Mesenchymal stem cell (in vitro differentiated cells and primary cell): ENCODE results near the gene LYRM2.

Experiments used
- DNase-seq: peaks from one replicate; pipeline ENCODE4 v3.0.0-alpha.2; 2013
- H2AFZ ChIP-seq: one replicate; pipeline ENCODE4 v1.6.1; 2013; ENCODE audit warnings: low read depth, mild to moderate bottlenecking, control low read depth, inconsistent platforms, low read length, moderate library complexity
- H2AK5ac ChIP-seq: 2 replicates; pipeline ENCODE4 v1.6.1; 2013; ENCODE audit warnings: low read length, moderate library complexity, mild to moderate bottlenecking, inconsistent platforms; ENCODE audit not compliant: severe bottlenecking
- H2BK120ac ChIP-seq: one replicate; pipeline ENCODE4 v1.6.1; 2013; ENCODE audit warnings: low read depth, mild to moderate bottlenecking, inconsistent platforms, low read length, moderate library complexity
- H2BK12ac ChIP-seq, 2 experiments: one replicate each; pipeline ENCODE4 v1.6.1; 2013; ENCODE audit warnings: inconsistent platforms in 2 of 2, low read length in 2 of 2, mild to moderate bottlenecking in 2 of 2, moderate library complexity in 2 of 2, control low read depth in 1 of 2
- H2BK15ac ChIP-seq: one replicate; pipeline ENCODE4 v1.6.1; 2013; ENCODE audit warnings: mild to moderate bottlenecking, low read depth, inconsistent platforms; ENCODE audit not compliant: poor library complexity, severe bottlenecking
- H2BK5ac ChIP-seq: 2 replicates; pipeline ENCODE4 v1.6.1; 2013; ENCODE audit warnings: low read depth, mild to moderate bottlenecking, low read length, control low read depth, inconsistent platforms; ENCODE audit not compliant: poor library complexity, severe bottlenecking
- H3K14ac ChIP-seq, 2 experiments: one replicate each; pipeline ENCODE4 v1.6.1; 2013; ENCODE audit warnings: inconsistent platforms in 2 of 2, low read length in 2 of 2, control low read depth in 1 of 2, mild to moderate bottlenecking in 1 of 2, moderate library complexity in 1 of 2
- H3K18ac ChIP-seq, 2 experiments: one replicate each; pipeline ENCODE4 v1.6.1; 2013; ENCODE audit warnings: inconsistent platforms in 2 of 2, low read length in 2 of 2, control low read depth in 1 of 2, low read depth in 1 of 2, mild to moderate bottlenecking in 1 of 2
- H3K23ac ChIP-seq, 2 experiments: one replicate each; pipeline ENCODE4 v1.6.1; 2013; ENCODE audit warnings: inconsistent platforms in 2 of 2, low read length in 2 of 2, mild to moderate bottlenecking in 2 of 2, moderate library complexity in 2 of 2, control low read depth in 1 of 2
- H3K27ac ChIP-seq: 2 replicates; pipeline ENCODE4 v1.5.1; 2013; ENCODE audit warnings: mild to moderate bottlenecking, moderate library complexity, low read length, control low read depth, inconsistent platforms; ENCODE audit not compliant: poor library complexity, severe bottlenecking
- H3K27me3 ChIP-seq, 2 experiments: 2 replicates each; pipeline versions ENCODE4 v1.6.1 to v1.7.0; 2013; ENCODE audit warnings: low read length in 2 of 2, mild to moderate bottlenecking in 2 of 2, moderate library complexity in 2 of 2, control low read depth in 1 of 2, inconsistent platforms in 1 of 2; ENCODE audit not compliant: control insufficient read depth in 1 of 2, insufficient read depth in 1 of 2
- H3K36me3 ChIP-seq, 2 experiments: 2 replicates each; pipeline versions ENCODE4 v1.6.1 to v1.7.0; 2013; ENCODE audit warnings: low read length in 2 of 2, control low read depth in 1 of 2, inconsistent platforms in 1 of 2, low read depth in 1 of 2, mild to moderate bottlenecking in 1 of 2; ENCODE audit not compliant: insufficient read depth in 2 of 2, control insufficient read depth in 1 of 2
- H3K4ac ChIP-seq, 2 experiments: one replicate each; pipeline ENCODE4 v1.6.1; 2013; ENCODE audit warnings: inconsistent platforms in 2 of 2, low read length in 2 of 2, mild to moderate bottlenecking in 2 of 2, moderate library complexity in 2 of 2, control low read depth in 1 of 2, low read depth in 1 of 2
- H3K4me1 ChIP-seq: 2 replicates; pipeline ENCODE4 v1.6.1; 2013; ENCODE audit warnings: low read depth, low read length, control low read depth; ENCODE audit not compliant: control insufficient read depth, insufficient read depth
- H3K4me2 ChIP-seq: 2 replicates; pipeline ENCODE4 v1.6.1; 2013; ENCODE audit warnings: low read length, mild to moderate bottlenecking, inconsistent platforms; ENCODE audit not compliant: poor library complexity, severe bottlenecking
- H3K4me3 ChIP-seq, 2 experiments: 2 replicates each; pipeline versions ENCODE4 v1.5.1 to v1.7.0; 2013; ENCODE audit warnings: low read length in 2 of 2, mild to moderate bottlenecking in 2 of 2, control low read depth in 1 of 2, low read depth in 1 of 2; ENCODE audit not compliant: insufficient read depth in 1 of 2
- H3K79me1 ChIP-seq: replicated peaks from 2 replicates; pipeline ENCODE4 v1.6.1; 2013; ENCODE audit warnings: mild to moderate bottlenecking, control low read depth, low read length, inconsistent platforms; ENCODE audit not compliant: poor library complexity, severe bottlenecking
- H3K9ac ChIP-seq: 2 replicates; pipeline ENCODE4 v1.7.0; 2013; ENCODE audit warnings: mild to moderate bottlenecking, low read length, moderate library complexity
- H3K9me3 ChIP-seq: 2 replicates; pipeline ENCODE4 v1.7.0; 2013; ENCODE audit warnings: mild to moderate bottlenecking, low read length; ENCODE audit not compliant: control insufficient read depth
- H4K8ac ChIP-seq: one replicate; pipeline ENCODE4 v1.6.1; 2013; ENCODE audit warnings: inconsistent platforms, mild to moderate bottlenecking, low read length, moderate library complexity
- H4K91ac ChIP-seq: one replicate; pipeline ENCODE4 v1.6.1; 2013; ENCODE audit warnings: mild to moderate bottlenecking, low read length, inconsistent platforms
- WGBS: methylation state at CpG from one replicate; pipeline ENCODE4 v1.1.7; 2013; ENCODE audit warnings: mixed read lengths; 5-methylcytosine and 5-hydroxymethylcytosine counted together

The LYRM2 gene

DNA sequence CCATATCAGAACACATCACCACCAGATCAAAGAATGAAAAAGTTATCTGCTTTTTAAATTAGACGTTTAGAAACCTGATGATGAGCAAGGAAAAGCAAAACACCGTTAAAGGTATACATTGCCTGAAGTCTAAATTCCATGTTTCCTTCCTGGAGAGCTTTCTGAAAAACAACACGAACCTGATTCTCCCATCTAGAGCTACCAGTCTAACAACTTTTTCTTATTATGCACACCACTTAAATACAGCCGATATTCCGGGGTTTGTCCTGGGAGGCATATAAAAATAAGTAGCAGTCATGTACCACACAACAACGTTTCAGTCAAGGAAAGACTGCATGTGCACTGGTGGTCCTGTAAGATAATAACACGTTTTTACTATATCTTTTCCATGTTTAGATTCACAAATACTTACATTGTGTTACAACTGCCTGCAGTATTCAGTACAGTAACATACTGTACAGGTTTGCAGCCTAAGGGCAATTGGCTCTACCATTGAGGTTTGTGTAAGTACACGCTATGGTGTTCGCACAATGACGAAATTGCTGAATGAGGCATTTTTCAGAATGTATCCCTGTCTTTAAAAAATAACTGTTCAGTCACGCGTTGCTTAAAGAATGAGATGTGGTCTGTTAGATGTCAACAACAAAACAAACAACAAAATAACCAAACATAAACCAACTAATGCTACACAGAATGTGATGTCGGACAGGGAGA is 19.1 kb upstream of the LYRM2 start:
- Histone ChIP-seq H2BK5ac (no peak overlapping the region), H2AFZ (no peak overlapping the region), H3K4me3 (no peak overlapping the region), H3K36me3 (peaks cover 30 to 94% of the 10 kb centered on the region in 2 experiments), H3K27me3 (no peaks in the 10 kb centered on the region), H3K4ac (no peak overlapping the region), H2BK12ac (no peak overlapping the region), H3K4me1 (peaks cover 2% of the 10 kb centered on the region), H2BK120ac (no peak overlapping the region), H3K9ac (no peak overlapping the region), H3K4me2 (no peak overlapping the region), H3K9me3 (no peaks in the 10 kb centered on the region), H4K91ac (no peak overlapping the region), H3K79me1 (peaks cover 9% of the 10 kb centered on the region), H2AK5ac (no peak overlapping the region), H3K14ac (no peak overlapping the region), H3K23ac (no peak overlapping the region), H3K18ac (no peak overlapping the region), H3K27ac (no peak overlapping the region), H2BK15ac (no peak overlapping the region), H4K8ac (no peak overlapping the region)
- WGBS = 98% methylated on average over 13 of the region's 13 CpGs
- no peak for DNase-seq

DNA sequence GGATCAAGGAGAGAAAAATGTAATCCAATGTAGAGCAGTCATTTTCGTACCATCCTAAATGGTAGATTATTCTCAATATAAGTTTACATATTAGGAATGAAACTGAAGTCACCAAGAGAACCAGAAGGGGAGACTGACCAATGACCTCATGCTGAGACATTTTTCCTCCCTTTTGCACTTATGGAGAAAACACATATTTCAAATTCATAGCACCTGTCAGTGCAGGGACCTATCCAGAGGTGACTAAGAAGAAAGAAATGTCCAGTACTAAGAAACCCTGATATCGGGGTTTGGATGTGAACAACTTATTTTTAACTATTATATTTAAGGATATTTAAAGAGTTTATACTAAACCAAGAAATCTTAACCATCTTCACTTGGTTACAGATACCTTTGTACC is 16.6 kb upstream of the LYRM2 start:
- no peak overlapping the region for H3K23ac ChIP-seq
- no peak overlapping the region for H3K14ac ChIP-seq
- DNase-seq = no peak
- WGBS = no CpG with 5 or more reads among the region's 2 CpGs
- no peak overlapping the region for H3K4me2 ChIP-seq
- H3K18ac ChIP-seq = no peak overlapping the region
- H2BK5ac ChIP-seq = no peak overlapping the region
- H3K4me1 ChIP-seq = peaks cover 2% of the 10 kb centered on the region
- H2BK15ac ChIP-seq = no peak overlapping the region
- H2BK120ac ChIP-seq = no peak overlapping the region
- no peak overlapping the region for H2BK12ac ChIP-seq
- no peak overlapping the region for H2AFZ ChIP-seq
- no peaks in the 10 kb centered on the region for H3K27me3 ChIP-seq
- H4K91ac ChIP-seq = no peak overlapping the region
- H3K4me3 ChIP-seq = no peak overlapping the region
- H3K4ac ChIP-seq = no peak overlapping the region
- H4K8ac ChIP-seq = no peak overlapping the region
- no peak overlapping the region for H3K9ac ChIP-seq
- H3K27ac ChIP-seq = no peak overlapping the region
- no peak overlapping the region for H2AK5ac ChIP-seq
- H3K79me1 ChIP-seq = peaks cover 7% of the 10 kb centered on the region
- H3K36me3 ChIP-seq = peaks cover 33 to 88% of the 10 kb centered on the region in 2 experiments
- no peaks in the 10 kb centered on the region for H3K9me3 ChIP-seq

DNA sequence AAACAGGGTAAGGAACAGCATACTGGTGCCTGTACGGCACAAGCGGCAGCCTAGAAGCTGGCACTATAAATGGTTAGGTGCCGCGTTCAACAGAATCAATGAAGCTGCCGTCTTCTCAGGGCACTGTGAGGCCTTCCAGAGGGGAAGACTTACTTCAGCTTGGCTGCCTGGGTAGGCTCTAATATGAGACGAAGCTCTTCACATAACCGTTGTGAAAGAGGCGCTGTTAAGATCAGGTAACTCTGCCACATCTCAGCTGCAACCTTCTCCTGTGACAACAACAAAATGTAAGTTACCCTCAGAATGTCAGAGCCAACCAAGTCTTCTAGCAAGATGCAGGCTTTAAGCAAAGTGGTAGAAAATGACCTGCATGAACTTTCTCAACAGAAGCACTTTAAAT is 12.0 kb upstream of the LYRM2 start:
- Histone ChIP-seq H3K4me1 (peaks cover 1% of the 10 kb centered on the region), H3K27ac (no peak overlapping the region), H3K4me3 (no peak overlapping the region), H2BK5ac (no peak overlapping the region), H2AK5ac (no peak overlapping the region), H2AFZ (no peak overlapping the region), H3K36me3 (peaks cover 19 to 92% of the 10 kb centered on the region in 2 experiments), H2BK120ac (no peak overlapping the region), H3K9ac (no peak overlapping the region), H3K27me3 (no peaks in the 10 kb centered on the region), H3K18ac (no peak overlapping the region), H4K91ac (no peak overlapping the region), H3K23ac (no peak overlapping the region), H3K9me3 (no peaks in the 10 kb centered on the region), H3K79me1 (peaks cover 12% of the 10 kb centered on the region), H3K4me2 (no peak overlapping the region), H2BK15ac (no peak overlapping the region), H3K14ac (no peak overlapping the region), H3K4ac (no peak overlapping the region), H4K8ac (no peak overlapping the region), H2BK12ac (no peak overlapping the region)
- DNase-seq = no peak
- 97% methylated on average over 8 of the region's 8 CpGs for WGBS

DNA sequence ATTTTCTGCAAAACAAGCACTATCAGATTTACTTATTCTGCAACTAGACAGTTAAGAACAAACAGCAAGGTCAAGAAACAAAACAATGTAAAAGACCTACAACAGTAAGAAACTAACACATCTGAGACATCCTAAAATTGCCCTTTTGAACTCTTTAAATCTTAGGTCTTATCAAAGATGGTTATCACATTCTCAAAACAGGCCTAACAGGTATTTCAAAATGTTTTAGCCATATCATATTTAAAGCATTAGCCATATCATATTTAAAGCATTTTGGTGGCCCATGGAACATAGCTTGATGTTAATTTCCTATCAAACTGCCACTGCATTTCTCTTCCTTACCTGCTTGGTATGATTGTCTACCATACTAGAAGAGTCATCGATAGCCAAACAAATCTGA is 11.1 kb upstream of the LYRM2 start:
- Histone ChIP-seq H3K4ac (no peak overlapping the region), H3K79me1 (peaks cover 15% of the 10 kb centered on the region), H3K4me3 (no peak overlapping the region), H3K14ac (no peak overlapping the region), H3K9me3 (no peaks in the 10 kb centered on the region), H2BK120ac (no peak overlapping the region), H3K27ac (no peak overlapping the region), H2AK5ac (no peak overlapping the region), H3K27me3 (no peaks in the 10 kb centered on the region), H3K36me3 (peaks cover 18 to 91% of the 10 kb centered on the region in 2 experiments), H3K9ac (no peak overlapping the region), H2BK12ac (no peak overlapping the region), H3K4me1 (no peaks in the 10 kb centered on the region), H2BK15ac (no peak overlapping the region), H3K23ac (no peak overlapping the region), H3K4me2 (no peak overlapping the region), H4K8ac (no peak overlapping the region), H2AFZ (no peak overlapping the region), H4K91ac (no peak overlapping the region), H2BK5ac (no peak overlapping the region), H3K18ac (no peak overlapping the region)
- no peak for DNase-seq
- WGBS = 96% methylated on average over 1 of the region's 1 CpG
